DND-41 (cell line): ENCODE results near the gene TAF4.

Source experiments
- CTCF ChIP-seq: IDR thresholded peaks from 2 replicates; pipeline ENCODE4 v1.5.1; 2012; ENCODE audit warnings: borderline replicate concordance, low read length, moderate library complexity, mild to moderate bottlenecking; ENCODE audit not compliant: poor library complexity, severe bottlenecking; ENCODE audit errors: extremely low read depth
- EZH2 ChIP-seq: IDR thresholded peaks from 3 replicates; pipeline ENCODE4 v1.6.1; 2012; ENCODE audit warnings: borderline replicate concordance, low read depth, mild to moderate bottlenecking, moderate library complexity, low read length, inconsistent platforms; ENCODE audit not compliant: severe bottlenecking

GRCh38 chr20:62111148-62111547 is 45.5 kb upstream of the TAF4 start:
- TF ChIP-seq EZH2 (no peak), CTCF (no peak)
